CD4-positive, alpha-beta T cell treated with Interleukin-10 for 1 hour (primary cell): ENCODE data around the gene HSPB7.
"Not testable (repeated sequence)": the region's sequence is repeated elsewhere in the genome, so short reads cannot be mapped to it uniquely, and the experiment has no call there.

ENCODE experiments used
- DNase-seq: peaks from one replicate; pipeline ENCODE4 v3.0.0-alpha.2; 2020

Gene HSPB7

GRCh38 chr1:16017461-16018303 is at the start of gene HSPB7:
Gene HSPB7 (minus strand): TSS chr1:16018043. CDS start chr1:16017963, 80 bp downstream.
- no peak for DNase-seq

- no peak for DNase-seq
These were observed 49.4 kb upstream of the HSPB7 start for GRCh38 chr1:16067127-16067768.

GRCh38 chr1:16066245-16066644 is 48.4 kb upstream of the HSPB7 start:
- no peak for DNase-seq

DNA sequence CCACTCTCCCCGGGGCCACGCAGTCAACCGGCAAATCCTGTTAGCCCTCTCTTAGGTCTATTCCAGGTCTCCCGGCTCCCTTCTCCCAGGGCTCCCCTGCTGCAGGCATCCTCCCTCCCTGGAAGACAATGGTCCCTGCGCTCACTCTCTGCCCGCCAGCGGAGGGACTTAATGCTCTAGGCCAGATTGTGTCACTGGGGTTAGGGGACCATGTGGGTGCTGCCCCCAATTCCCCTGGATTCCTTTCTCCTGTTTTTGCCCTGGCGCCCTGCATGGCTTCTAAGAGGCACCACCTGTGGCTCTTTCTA is 47.4 kb upstream of the HSPB7 start:
- DNase-seq = no peak

GRCh38 chr1:16064536-16065268 is 46.9 kb upstream of the HSPB7 start:
- DNase-seq = no peak

- DNase-seq = no peak
These were observed 46.1 kb upstream of the HSPB7 start for GRCh38 chr1:16063921-16064320.

DNA sequence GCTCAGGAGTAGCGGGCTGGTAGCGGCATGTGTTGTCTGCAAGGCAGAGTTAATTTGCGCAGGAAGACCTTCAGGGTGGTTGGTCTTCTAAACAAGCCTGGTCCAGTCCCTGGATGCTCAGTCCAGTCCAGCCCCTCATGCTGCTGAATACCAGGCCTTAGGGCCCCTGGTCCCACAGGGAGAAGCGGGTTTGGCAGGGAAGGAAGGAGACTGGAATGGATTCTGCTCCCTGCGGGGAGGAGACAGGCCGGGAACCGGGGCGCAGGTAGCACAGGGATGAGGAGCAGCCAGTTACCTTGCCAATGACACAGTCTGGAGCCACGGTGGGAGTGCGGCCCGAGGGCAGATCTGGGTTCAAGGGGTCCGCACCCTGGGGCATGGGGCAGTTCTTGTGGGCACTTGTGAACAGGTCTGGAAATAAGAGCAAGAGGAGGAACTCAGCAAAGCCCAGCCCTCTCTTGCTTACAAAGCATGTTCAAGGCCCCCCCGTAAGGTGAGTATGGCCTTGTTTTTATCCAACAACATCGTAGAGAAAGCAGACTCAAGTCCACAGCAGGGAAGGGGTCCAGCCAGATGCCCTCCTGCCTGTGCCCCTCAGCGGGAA is 45.5 kb upstream of the HSPB7 start:
- DNase-seq = no peak

DNA sequence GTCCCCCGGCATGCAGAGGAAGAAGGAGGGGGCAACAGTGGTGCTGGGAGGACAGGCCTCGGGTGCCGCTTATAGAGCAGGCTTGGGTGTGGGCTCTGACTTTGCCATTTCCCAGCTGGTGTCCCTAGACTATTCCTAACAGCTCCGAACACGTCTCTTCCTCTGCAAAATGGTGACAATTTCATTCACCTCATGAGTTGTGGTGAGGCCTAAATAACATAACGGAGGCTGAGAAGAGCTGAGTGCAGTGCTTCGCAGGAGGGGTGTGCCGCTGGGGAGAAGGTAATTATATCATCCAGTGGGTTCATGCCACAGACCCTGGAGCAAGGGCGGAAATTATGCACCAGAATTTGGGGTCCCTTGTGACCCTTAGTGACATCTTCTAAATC is 44.8 kb upstream of the HSPB7 start:
- DNase-seq = not testable (repeated sequence)

DNA sequence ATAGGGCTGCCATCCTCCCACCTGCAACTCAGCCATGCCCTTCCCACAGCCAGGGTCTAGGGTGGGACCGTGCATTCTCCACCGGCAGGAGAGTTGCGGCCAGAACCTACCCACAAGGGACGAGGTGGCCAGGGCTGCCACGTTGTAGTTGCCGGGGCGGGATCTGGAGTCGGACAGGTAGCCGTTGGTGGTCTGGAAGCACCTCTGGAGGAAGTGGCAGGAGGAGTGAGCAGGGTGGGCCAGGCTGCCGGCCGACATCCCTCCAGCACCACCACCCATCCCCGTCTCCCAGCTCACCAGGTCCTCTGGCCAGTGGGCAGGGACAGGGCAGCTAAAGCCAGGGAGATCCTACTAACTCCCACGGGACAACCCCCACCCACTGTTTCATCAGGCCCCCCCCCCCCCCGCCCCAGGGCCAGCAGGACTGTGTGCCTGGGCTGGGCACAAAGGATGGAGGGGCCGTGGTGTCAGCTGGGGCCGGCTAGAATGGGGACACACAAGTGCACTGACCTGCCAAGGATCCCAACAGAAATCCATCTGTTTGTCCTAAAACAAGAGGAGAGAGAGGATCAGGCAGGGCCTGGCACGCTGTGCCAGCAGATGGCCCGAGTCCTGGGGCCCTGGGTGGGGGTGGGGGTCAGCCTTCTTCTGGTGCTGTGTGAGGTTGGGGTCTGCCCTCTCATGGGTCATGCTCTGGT is 44.3 kb upstream of the HSPB7 start:
- not testable (repeated sequence) for DNase-seq

- DNase-seq = no peak
These were observed 43.4 kb upstream of the HSPB7 start for GRCh38 chr1:16061266-16061665.

- DNase-seq = not testable (repeated sequence)
These were observed 40.7 kb upstream of the HSPB7 start for GRCh38 chr1:16058394-16059120.

DNA sequence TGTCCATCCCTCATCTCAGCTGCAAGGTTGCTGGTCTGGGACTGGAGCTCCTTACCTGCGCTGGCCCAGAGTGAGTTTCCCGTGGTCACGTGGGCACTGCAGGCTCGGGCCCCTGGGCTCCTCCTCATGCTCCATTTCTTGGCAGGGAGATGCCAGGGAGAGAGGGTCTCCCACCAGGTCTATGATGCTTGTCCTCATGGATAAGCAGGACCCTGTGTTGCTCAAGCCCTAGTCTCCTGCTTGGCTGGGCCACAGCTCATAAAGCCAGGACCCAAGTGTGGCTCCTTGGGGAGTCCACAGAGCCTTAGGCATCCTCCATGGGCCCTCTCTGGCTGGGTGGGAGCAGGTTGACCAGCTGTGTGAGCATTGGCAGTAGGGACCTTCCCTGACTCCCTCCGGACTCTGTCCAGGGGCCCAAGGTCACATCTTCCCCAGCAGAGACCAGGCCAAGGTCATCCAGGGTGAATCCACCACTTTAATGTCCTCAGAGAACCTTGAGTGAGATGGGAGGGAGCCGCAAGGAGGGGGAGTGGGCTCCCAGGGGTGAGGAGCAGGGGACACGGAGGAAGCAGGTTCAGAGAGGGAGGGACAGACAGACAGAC is 39.6 kb upstream of the HSPB7 start:
- DNase-seq = not testable (repeated sequence)

DNA sequence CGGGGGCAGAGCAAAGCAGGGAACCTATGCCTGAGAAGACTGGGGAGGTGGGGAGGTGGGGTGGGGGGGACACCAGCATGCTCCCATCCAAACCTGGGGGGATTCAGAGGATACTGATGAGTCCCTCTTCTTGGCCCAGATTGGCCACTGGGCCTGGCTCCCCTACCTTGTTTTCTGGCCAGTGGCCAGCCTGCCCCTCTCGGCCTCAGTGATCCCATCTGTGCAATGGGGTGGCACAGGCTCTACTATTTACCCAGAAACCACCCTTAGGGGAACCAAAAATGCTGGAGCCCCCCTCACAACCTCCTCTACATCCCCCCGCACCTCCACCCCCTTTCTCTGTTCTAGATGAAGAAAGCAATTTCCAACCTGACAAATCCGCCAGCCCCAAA is 38.7 kb upstream of the HSPB7 start:
- DNase-seq = not testable (repeated sequence)

DNA sequence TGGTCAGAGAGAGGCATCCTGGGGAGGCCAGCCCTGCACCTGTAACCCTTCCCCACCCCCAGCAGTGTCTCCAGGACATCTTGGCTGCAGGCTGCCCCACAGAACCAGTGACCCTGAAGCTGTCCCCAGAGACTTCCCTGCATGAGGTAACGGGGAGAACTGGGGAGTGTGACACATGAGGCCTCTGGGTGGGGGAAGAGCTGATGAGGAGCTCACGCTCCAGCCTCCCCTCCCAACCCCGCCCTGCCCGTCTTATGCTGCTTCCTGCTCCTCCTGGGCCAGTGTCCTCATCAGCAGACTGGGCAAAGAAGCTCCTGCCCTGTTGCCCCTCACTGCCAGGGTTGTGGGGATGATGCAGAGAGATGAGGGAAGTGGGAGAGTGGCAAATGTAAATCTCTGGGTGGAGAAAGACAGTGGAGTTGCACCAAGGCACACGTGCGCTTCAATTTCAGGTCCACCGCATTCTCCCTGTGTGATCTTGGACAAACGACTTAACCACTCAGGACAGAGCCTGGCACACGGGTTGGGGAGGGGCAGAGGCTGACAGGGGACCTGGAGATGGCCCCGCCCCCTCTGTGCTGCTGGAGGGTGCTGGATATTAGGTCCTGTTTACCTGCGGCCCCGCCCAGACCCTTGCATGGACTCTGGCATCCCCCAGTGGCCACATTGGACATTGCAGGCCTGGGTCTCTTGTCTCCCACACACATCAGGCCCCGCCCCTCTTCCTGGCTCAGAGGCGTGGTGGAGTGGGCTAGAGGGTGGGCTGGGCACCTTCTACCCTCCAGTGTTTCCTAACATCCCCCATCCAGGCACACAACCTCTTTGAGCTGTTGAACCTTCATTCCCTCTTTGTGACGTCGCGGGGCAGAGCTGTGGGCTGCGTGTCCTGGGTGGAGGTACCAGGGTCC is 38.0 kb upstream of the HSPB7 start:
- DNase-seq = peak; percentile 85

DNA sequence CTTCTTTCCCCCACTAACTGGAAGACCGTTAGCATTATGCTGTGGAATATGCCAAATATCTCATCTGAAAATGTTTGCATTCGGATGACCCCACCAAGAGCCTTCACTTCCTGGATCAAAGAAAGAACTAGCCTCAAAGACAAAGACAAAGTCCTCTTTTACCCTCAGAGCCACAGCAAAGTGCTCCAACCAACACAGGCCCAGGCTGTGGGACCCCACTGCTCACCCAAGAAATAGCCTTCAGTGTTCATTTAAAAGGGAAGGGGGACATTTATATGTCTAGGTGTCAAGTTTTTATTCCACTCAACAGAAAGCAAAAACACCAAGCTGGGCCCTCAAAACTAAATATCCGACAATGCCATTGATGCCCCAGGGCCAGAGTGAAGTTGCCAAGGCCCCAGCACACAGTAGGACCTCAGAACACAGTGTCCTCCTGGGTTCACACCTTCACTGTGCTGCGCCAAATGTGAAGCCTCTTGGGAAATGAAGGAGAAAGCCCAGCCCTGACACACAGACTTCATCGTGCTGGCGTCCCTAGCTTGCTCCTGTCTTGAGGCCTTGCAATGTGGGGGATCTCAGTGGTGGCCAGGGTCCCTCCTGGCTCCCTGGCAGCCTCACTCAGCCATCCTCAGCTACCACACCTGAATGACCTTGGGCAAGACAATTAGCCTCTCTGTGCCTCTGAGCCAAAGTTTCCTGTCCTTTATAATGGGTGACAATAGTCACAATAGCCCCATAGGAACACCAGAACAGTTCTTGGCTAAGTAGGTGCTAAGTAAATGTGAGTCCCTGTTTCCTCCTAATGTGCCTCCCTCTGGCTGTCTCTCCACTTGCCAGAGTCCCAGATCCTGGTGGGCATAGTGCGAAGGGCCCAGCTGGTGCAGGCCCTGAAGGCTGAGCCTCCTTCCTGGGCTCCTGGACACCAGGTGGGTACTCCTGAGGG is 37.0 kb upstream of the HSPB7 start:
- DNase-seq = no peak

DNA sequence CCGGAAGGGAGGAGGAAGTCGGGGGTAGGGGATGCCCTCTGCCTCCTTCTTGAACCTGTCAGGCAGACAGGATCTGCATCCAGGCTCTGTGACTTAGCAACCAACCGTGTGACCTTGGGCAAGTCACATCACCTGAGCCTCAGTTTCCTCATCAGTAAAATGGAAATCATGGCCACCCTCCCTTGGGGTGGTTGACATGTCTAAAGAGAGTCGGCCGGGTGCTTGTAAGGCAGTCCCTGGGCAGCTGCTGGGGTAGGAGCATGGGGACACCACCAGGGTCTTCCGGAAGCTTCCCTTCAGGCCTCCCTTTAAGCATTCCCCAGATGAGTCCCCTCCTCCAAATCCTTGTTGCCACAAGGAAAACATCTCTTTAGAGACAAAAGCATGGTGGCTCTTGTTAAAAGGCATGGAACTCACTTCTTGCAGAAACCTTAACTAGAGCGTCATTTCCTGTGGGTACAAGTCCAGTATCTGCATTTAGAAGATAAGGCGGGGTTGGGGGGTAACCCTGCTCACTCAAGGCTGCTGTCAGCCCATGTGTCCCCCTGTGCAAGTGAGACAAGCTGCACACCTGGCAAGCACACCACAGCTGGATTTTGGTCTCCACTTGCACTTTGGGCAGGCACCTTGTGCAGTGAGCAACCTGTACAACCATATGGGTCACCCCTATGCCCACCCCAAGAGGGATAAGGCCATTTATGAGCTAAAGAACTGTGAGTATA is 36.1 kb upstream of the HSPB7 start:
- DNase-seq = no peak

DNA sequence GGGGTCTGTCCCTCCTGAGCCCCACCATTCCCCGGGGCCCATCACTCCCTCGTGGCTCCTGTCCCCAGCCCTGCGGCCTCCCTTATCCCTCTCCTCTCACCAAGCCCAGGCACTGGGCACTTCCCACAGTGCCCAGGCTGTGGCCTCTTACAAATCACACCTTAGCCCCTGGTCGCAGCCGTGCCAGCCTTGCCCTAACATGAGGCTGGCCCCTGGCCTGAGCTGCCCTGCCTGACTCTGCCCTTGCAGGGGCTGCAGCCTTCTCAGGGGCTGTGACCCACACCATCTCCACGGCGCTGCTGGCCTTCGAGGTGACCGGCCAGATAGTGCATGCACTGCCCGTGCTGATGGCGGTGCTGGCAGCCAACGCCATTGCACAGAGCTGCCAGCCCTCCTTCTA is 34.1 kb upstream of the HSPB7 start:
- not testable (repeated sequence) for DNase-seq

DNA sequence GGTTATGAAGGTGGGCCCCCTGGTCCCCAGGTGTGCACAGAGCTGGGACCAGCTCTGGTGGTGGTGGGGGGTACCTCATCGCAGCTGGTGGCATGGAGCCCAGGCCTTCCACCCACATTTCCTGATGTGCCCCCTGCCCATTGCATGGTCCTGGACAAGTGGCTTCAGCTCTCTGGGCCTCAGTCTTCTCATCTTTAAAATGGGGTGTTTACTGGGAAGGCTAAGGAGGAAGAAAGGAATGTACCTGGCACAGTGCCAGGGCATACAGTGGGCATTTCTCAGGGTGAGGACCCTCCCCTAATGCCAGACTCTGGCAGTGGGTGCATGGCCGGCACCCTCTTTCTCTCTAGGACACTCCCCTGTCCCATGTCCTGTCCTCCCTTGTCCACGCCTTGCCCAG is 33.2 kb upstream of the HSPB7 start:
- DNase-seq = no peak

GRCh38 chr1:16050328-16050727 is 32.5 kb upstream of the HSPB7 start:
- DNase-seq = no peak
